GM18499 (cell line): ENCODE data around the gene DCDC2C.

Experiments used
- ATAC-seq: cut with Tn5 transposase; IDR thresholded peaks from one replicate; pipeline ENCODE4 v1.9.1; 2021; ENCODE audit warnings: moderate number of reproducible peaks; ENCODE audit not compliant: insufficient read depth, unreplicated experiment

Gene DCDC2C

GRCh38 chr2:3871002-3871401 is 167.6 kb downstream of the DCDC2C start:
- ATAC-seq = no peak

- no peak for ATAC-seq
Observed at GRCh38 chr2:3872451-3872850, 169.1 kb downstream of the DCDC2C start.

DNA sequence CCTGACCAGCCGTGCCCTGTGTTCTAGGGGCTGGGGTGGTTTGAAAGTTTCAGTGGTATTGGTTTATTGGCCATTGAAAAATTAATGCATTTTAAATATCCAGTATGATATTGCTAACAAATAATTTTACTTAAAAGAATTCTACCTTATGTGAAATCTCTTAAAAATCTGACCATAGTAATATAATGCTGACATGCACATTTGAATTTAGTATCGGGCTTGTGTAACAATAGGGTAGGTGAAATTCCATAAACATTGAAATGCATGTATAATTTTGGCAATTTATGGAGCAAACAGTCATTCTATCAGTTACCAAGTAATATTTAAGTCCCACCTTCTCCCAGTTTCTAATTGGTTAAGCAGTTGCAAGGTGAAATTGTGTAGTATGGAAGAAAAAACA is 170.5 kb downstream of the DCDC2C start:
- ATAC-seq = no peak

DNA sequence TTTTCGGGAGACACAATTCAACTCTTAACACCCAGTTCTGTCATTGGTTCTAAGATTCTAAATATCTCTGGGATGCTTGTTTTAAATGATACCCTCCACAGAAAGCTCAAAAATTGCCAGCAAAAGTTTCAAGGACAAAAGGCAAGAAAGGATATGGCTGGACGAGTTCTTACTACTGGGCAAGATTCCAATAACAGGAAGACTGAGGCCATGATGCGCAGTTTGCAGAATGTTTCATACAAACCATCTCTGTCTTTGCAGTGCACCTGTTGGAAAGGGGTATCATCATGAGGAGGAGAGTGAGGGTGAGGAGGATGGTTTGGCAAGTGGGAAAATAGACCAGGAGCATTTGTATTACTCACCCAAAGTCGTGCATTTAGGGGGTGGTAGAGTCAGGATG is 172.8 kb downstream of the DCDC2C start:
- ATAC-seq = no peak

DNA sequence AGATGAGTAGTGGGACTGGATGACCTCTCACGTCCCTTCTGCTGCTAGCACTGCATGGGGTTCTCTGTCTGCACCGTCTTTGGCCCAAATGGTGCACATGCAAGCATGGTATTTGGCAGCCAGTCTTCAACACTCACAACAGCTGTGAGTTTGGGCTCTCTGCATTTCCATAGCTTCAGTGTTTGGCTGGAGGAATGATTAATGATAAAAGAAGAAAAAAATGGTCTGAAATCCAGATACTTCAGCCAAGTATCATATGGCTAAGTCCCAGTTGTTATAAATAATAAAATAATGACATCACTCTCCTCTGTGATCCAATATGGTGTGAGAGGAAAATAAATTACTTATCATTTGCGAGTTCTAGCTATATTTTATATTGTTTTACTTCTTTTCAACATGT is 173.3 kb downstream of the DCDC2C start:
- no peak for ATAC-seq

GRCh38 chr2:3885629-3886628 is 182.6 kb downstream of the DCDC2C start:
- ATAC-seq = no peak

GRCh38 chr2:3895021-3895420 is 191.6 kb downstream of the DCDC2C start:
- ATAC-seq = no peak
